Measurements from ENCODE around the gene NUMB. TPM values are rescaled to one million over a fixed set of nuclear protein-coding genes. Genes with fewer than 3 reads are reported as not detected.

Gene NUMB
- total and polyA plus RNA-seq, 2 experiments from 2014 or later, result 64.8 to 142 TPM

GRCh38 chr14:73246387-73247150 is 211.8 kb downstream of the NUMB start:
- H3K4me2 ChIP-seq (ENCODE audit: unreplicated experiment), result no peak overlapping the region
- H4K20me1 ChIP-seq (ENCODE audit: insufficient read depth), result no peaks in the 10 kb centered on the region

DNA sequence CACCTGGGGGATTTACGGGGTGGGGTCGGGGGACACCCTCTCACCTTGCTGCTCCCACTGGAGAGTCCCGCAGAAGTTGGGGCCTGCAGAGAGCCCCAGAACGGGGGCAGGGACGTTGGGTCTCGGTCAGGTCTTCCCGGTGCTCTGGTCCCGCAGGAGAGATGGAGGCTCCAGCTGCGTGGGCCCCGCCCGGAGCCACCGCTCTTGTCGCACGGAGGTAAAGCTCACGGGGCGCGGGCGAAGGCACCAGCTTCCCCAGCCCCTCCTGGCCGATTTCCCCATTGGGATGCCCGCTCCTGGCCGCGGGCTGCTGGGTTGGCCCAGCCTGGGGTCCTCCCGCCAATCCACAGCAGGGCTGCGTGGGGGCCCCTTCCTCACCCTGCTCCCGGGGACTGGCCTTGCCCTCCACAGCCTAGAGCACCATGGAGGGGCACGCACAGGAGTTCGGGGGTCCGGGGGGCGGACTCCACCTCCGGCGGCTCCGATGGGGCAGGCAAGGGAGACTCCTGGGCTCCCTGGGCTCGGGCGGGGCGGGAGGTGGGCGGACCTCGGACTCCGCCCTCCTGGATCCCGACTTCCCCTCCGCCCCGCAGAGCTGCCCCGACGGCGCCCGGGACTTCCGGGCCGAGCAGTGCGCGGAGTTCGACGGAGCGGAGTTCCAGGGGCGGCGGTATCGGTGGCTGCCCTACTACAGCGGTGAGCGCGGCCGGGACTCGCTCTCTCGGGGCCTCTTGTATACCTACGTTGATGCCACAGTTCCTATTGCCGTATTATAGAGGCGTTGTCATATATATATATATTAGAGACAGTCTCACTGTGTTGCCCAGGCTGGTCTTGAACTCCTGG is 212.6 kb downstream of the NUMB start:
- Histone ChIP-seq H3K4me1 (ENCODE audit: insufficient read depth) (no peaks in the 10 kb centered on the region), H3F3A (ENCODE audit: insufficient read depth) (no peaks in the 10 kb centered on the region), H3K9ac (no peak overlapping the region), H4K20me1 (ENCODE audit: insufficient read depth) (no peaks in the 10 kb centered on the region), H3K9me3 (ENCODE audit: low read depth) (no peaks in the 10 kb centered on the region), H3K9me2 (ENCODE audit: insufficient read depth) (no peaks in the 10 kb centered on the region), H3K4me2 (ENCODE audit: unreplicated experiment) (no peak overlapping the region), H3K4me3 (no peak overlapping the region), H3K36me3 (ENCODE audit: low read depth) (no peaks in the 10 kb centered on the region), H3K79me2 (ENCODE audit: insufficient read depth) (no peaks in the 10 kb centered on the region), H3K27me3 (replicated peaks; ENCODE audit: insufficient read depth) (peaks cover 10% of the 10 kb centered on the region), H3K27ac (no peak overlapping the region), H2AFZ (no peak overlapping the region)
- 79 to 87% methylated on average over 42 to 58 of the region's 64 CpGs for WGBS, 2 experiments (ENCODE audit: low coverage in 1 of 2, low lambda C conversion rate in 2 of 2, missing lambda C conversion rate in 2 of 2)
- no peak for TF ChIP-seq EZH2phosphoT487 (IDR thresholded peaks at IDR 0.05; ENCODE audit: insufficient read depth, low read depth)
- TF ChIP-seq EZH2 (IDR thresholded peaks at IDR 0.05; ENCODE audit: insufficient read depth, poor library complexity, severe bottlenecking), result no peak
- DNase-seq, result no peak
- in situ Hi-C loops (cut with MboI), result no loop called here

More at GRCh38 chr14:73246387-73247150, 211.8 kb downstream of the NUMB start:
- Histone ChIP-seq H2AFZ (no peak overlapping the region), H3K4me3 (no peak overlapping the region), H3K27me3 (replicated peaks; ENCODE audit: insufficient read depth) (peaks cover 10% of the 10 kb centered on the region), H3K27ac (no peak overlapping the region), H3K9me3 (ENCODE audit: low read depth) (no peaks in the 10 kb centered on the region), H3K36me3 (ENCODE audit: low read depth) (no peaks in the 10 kb centered on the region), H3K9ac (no peak overlapping the region), H3F3A (ENCODE audit: insufficient read depth) (no peaks in the 10 kb centered on the region), H3K4me1 (ENCODE audit: insufficient read depth) (no peaks in the 10 kb centered on the region), H3K9me2 (ENCODE audit: insufficient read depth) (no peaks in the 10 kb centered on the region), H3K79me2 (ENCODE audit: insufficient read depth) (no peaks in the 10 kb centered on the region)
- TF ChIP-seq EZH2phosphoT487 (IDR thresholded peaks at IDR 0.05; ENCODE audit: insufficient read depth, low read depth), result no peak
- TF ChIP-seq EZH2 (IDR thresholded peaks at IDR 0.05; ENCODE audit: insufficient read depth, poor library complexity, severe bottlenecking), result no peak
- DNase-seq, result no peak
- in situ Hi-C loops (cut with MboI), result no loop called here
- 86 to 93% methylated on average over 18 of the region's 18 CpGs for WGBS, 2 experiments (ENCODE audit: low coverage in 1 of 2, low lambda C conversion rate in 2 of 2, missing lambda C conversion rate in 2 of 2)

GRCh38 chr14:73244541-73245290 is 213.6 kb downstream of the NUMB start:
- H3K4me2 ChIP-seq (ENCODE audit: unreplicated experiment), result no peak overlapping the region
- no peaks in the 10 kb centered on the region for H3F3A ChIP-seq (ENCODE audit: insufficient read depth)
- H3K4me1 ChIP-seq (ENCODE audit: insufficient read depth), result peaks cover 1% of the 10 kb centered on the region; the same call in 1 of the 2 replicates
- H3K9me2 ChIP-seq (ENCODE audit: insufficient read depth), result no peaks in the 10 kb centered on the region
- DNase-seq, result no peak
- no peak overlapping the region for H3K4me3 ChIP-seq
- no peak overlapping the region for H3K9ac ChIP-seq
- H3K36me3 ChIP-seq (ENCODE audit: low read depth), result no peaks in the 10 kb centered on the region
- no peak overlapping the region for H3K27ac ChIP-seq
- no peak overlapping the region for H2AFZ ChIP-seq
- no peaks in the 10 kb centered on the region for H3K9me3 ChIP-seq (ENCODE audit: low read depth)
- in situ Hi-C loops (cut with MboI), result no loop called here
- TF ChIP-seq EZH2 (IDR thresholded peaks at IDR 0.05; ENCODE audit: insufficient read depth, poor library complexity, severe bottlenecking) (no peak), EZH2phosphoT487 (IDR thresholded peaks at IDR 0.05; ENCODE audit: insufficient read depth, low read depth) (no peak)
- no peaks in the 10 kb centered on the region for H4K20me1 ChIP-seq (ENCODE audit: insufficient read depth)
- WGBS, 2 experiments (ENCODE audit: low coverage in 1 of 2, low lambda C conversion rate in 2 of 2, missing lambda C conversion rate in 2 of 2), result 85 to 87% methylated on average over 14 of the region's 14 CpGs
- H3K27me3 ChIP-seq (replicated peaks; ENCODE audit: insufficient read depth), result peaks cover 14% of the 10 kb centered on the region
- H3K79me2 ChIP-seq (ENCODE audit: insufficient read depth), result no peaks in the 10 kb centered on the region

DNA sequence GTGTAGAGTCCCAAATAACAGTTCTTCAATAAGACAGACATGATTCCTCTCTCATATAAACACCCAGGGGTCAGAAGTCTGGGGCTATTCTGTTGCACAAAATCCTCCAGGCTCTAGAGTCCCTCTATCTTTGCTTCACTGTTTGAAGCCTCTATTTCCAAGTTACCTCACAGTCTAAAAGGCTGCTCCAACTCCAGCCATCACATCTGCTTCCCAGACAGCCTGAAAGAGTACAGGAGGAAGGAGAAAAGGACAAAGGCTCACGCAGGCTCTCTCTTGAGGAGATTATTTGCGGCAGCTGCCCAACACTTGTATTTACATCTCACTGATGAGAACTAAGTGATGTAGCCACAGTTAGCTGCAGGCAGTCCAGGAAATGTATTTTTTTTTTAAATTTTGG is 214.6 kb downstream of the NUMB start:
- WGBS, 2 experiments (ENCODE audit: low coverage in 1 of 2, low lambda C conversion rate in 2 of 2, missing lambda C conversion rate in 2 of 2), result 97 to 98% methylated on average over 2 of the region's 2 CpGs
- H3K9ac ChIP-seq, result no peak overlapping the region
- H3K27me3 ChIP-seq (replicated peaks; ENCODE audit: insufficient read depth), result peaks cover 17% of the 10 kb centered on the region
- H3K9me3 ChIP-seq (ENCODE audit: low read depth), result no peaks in the 10 kb centered on the region
- no peaks in the 10 kb centered on the region for H3K36me3 ChIP-seq (ENCODE audit: low read depth)
- no peak overlapping the region for H3K4me3 ChIP-seq
- H3K27ac ChIP-seq, result no peak overlapping the region
- in situ Hi-C loops (cut with MboI), result no loop called here
- H3F3A ChIP-seq (ENCODE audit: insufficient read depth), result peaks cover 6% of the 10 kb centered on the region
- H3K4me2 ChIP-seq (ENCODE audit: unreplicated experiment), result no peak overlapping the region
- no peak for TF ChIP-seq EZH2 (IDR thresholded peaks at IDR 0.05; ENCODE audit: insufficient read depth, poor library complexity, severe bottlenecking)
- H3K4me1 ChIP-seq (ENCODE audit: insufficient read depth), result peaks cover 11% of the 10 kb centered on the region
- no peaks in the 10 kb centered on the region for H4K20me1 ChIP-seq (ENCODE audit: insufficient read depth)
- H3K79me2 ChIP-seq (ENCODE audit: insufficient read depth), result no peaks in the 10 kb centered on the region
- H3K9me2 ChIP-seq (ENCODE audit: insufficient read depth), result no peaks in the 10 kb centered on the region
- DNase-seq, result no peak
- H2AFZ ChIP-seq, result no peak overlapping the region

All from GM23248 (cell line).